HCT116 (cell line): Measurements from ENCODE around the gene CDKN2A. TPM values are rescaled to one million over a fixed set of nuclear protein-coding genes. Genes with fewer than 3 reads are reported as not detected.

Experiments used
- ATAC-seq: fragments of 200-7000 bp; cut with Tn5 transposase; 2 replicates; pipeline ENCODE4 v1.9.1; 2020; ENCODE audit warnings: mild to moderate bottlenecking, moderate library complexity
- BruUV-seq: library from RNA; stranded (reverse); fragments of 400-500 nt; replicated peaks from 2 replicates; lab custom pipeline; 2021; lab: Mats Ljungman, UMichigan
- CTCF ChIA-PET: fragments of 300-600 bp; sonication (Branson Sonifier 250); formaldehyde crosslinking; loops from one replicate; lab custom pipeline; 2021; ENCODE audit warnings: antibody characterized with exemption; lab: Charles Lee
- POLR2A ChIA-PET: fragments of 300-600, 350-600 bp; sonication (Branson Sonifier 250); formaldehyde crosslinking; loops from one replicate; lab custom pipeline; 2021; ENCODE audit warnings: antibody characterized with exemption; lab: Charles Lee
- RAD21 ChIA-PET, 2 experiments: fragments of 300-600 bp; sonication (Branson Sonifier 250); formaldehyde crosslinking; loops; one replicate each; lab custom pipeline; 2023; ENCODE audit warnings: low total read pairs in 2 of 2; ENCODE audit not compliant: uncharacterized antibody in 2 of 2, unreplicated experiment in 2 of 2, low non-redundant PET in 1 of 2; lab: Charles Lee
- DNase-seq: peaks from one replicate; pipeline ENCODE4 v3.0.0-alpha.2; 2010; ENCODE audit warnings: low read depth, low spot score
- H2AFZ ChIP-seq: fragments of 200-600 bp; shearing (Covaris generic), sonication (generic); 2 replicates; pipeline ENCODE4 v1.6.1; 2017; ENCODE audit warnings: low read depth, mixed run types, mixed read lengths, antibody characterized with exemption, low read length; ENCODE audit not compliant: poor library complexity, severe bottlenecking
- H3K27ac ChIP-seq: 2 replicates; pipeline ENCODE4 v1.5.1; 2012; ENCODE audit warnings: low read depth, low read length
- H3K27me3 ChIP-seq: fragments of 200-600 bp; sonication (generic); 2 replicates; pipeline ENCODE4 v1.6.1; 2016; ENCODE audit warnings: mixed run types, low read length, mixed read lengths; ENCODE audit not compliant: insufficient read depth
- H3K36me3 ChIP-seq, 2 experiments: fragments of 200-500 bp in 1 of 2; fragments of 200-600 bp in 1 of 2; sonication (Bioruptor generic) in 1 of 2; sonication (generic) in 1 of 2; 2 replicates each; pipeline versions ENCODE4 v1.5.1 to v1.6.1; 2014 to 2016; ENCODE audit warnings: low read length in 2 of 2, inconsistent platforms in 1 of 2, mixed read lengths in 1 of 2, mixed run types in 1 of 2; ENCODE audit not compliant: insufficient read depth in 2 of 2, control insufficient read depth in 1 of 2
- H3K4me1 ChIP-seq, 2 experiments: fragments of 200-600 bp in 1 of 2; sonication (generic) in 1 of 2; 2 replicates each; pipeline versions ENCODE4 v1.5.1 to v1.6.1; 2012 to 2017; ENCODE audit warnings: low read length in 2 of 2, inconsistent platforms in 1 of 2, mild to moderate bottlenecking in 1 of 2, mixed read lengths in 1 of 2, mixed run types in 1 of 2, moderate library complexity in 1 of 2; ENCODE audit not compliant: insufficient read depth in 2 of 2, control insufficient read depth in 1 of 2
- H3K4me2 ChIP-seq: fragments of 200-600 bp; sonication (generic); 2 replicates; pipeline ENCODE4 v1.6.1; 2017; ENCODE audit warnings: mixed run types, low read length, mixed read lengths
- H3K4me3 ChIP-seq, 2 experiments: fragments of 200-600 bp in 1 of 2; sonication (generic) in 1 of 2; replicated peaks in 1 of 2; 2 replicates each; pipeline ENCODE4 v1.5.1; 2011 to 2016; ENCODE audit warnings: low read length in 2 of 2, control low read depth in 1 of 2, low read depth in 1 of 2, mild to moderate bottlenecking in 1 of 2, mixed read lengths in 1 of 2, mixed run types in 1 of 2
- H3K79me2 ChIP-seq: fragments of 200-600 bp; sonication (generic); 2 replicates; pipeline ENCODE4 v1.6.1; 2017; ENCODE audit warnings: mild to moderate bottlenecking, mixed run types, low read length, moderate library complexity, mixed read lengths; ENCODE audit not compliant: insufficient read depth
- H3K9ac ChIP-seq: fragments of 200-600 bp; sonication (generic); 2 replicates; pipeline ENCODE4 v1.6.1; 2016; ENCODE audit warnings: low read length, mixed read lengths
- H3K9me2 ChIP-seq: fragments of 200-600 bp; sonication (generic), shearing (Covaris generic); 2 replicates; pipeline ENCODE4 v1.6.1; 2017; ENCODE audit warnings: mixed run types, mild to moderate bottlenecking, moderate library complexity; ENCODE audit not compliant: insufficient read depth
- H3K9me3 ChIP-seq, 2 experiments: fragments of 200-500 bp in 1 of 2; fragments of 200-600 bp in 1 of 2; sonication (Bioruptor generic) in 1 of 2; sonication (generic) in 1 of 2; 2 replicates each; pipeline ENCODE4 v1.6.1; 2014 to 2017; ENCODE audit warnings: low read length in 2 of 2, mixed read lengths in 2 of 2, inconsistent platforms in 1 of 2, low read depth in 1 of 2, mild to moderate bottlenecking in 1 of 2, mixed run types in 1 of 2, moderate library complexity in 1 of 2; ENCODE audit not compliant: control insufficient read depth in 1 of 2, insufficient read depth in 1 of 2
- H4K20me1 ChIP-seq: fragments of 200-600 bp; sonication (generic), shearing (Covaris generic); 2 replicates; pipeline ENCODE4 v1.6.1; 2017; ENCODE audit warnings: mixed run types, mild to moderate bottlenecking, moderate library complexity; ENCODE audit not compliant: insufficient read depth
- CBX3 ChIP-seq: IDR thresholded peaks from 2 replicates; pipeline ENCODE4 v1.6.1; 2012; ENCODE audit warnings: low read depth
- EGR1 ChIP-seq: IDR thresholded peaks from 2 replicates; pipeline ENCODE4 v1.6.1; 2012; ENCODE audit warnings: low read depth
- EZH2 ChIP-seq: fragments of 200-600 bp; sonication (generic); IDR thresholded peaks from 2 replicates; pipeline ENCODE4 v1.6.1; 2017; ENCODE audit warnings: antibody characterized with exemption, mixed run types
- FOSL1 ChIP-seq: IDR thresholded peaks from 2 replicates; pipeline ENCODE4 v1.6.1; 2012; ENCODE audit warnings: low read depth
- JUND ChIP-seq: IDR thresholded peaks from 2 replicates; pipeline ENCODE4 v1.6.1; 2012
- POLR2A ChIP-seq: IDR thresholded peaks from 2 replicates; pipeline ENCODE4 v1.7.0; 2011; ENCODE audit warnings: borderline replicate concordance; ENCODE audit not compliant: insufficient read depth, insufficient read length; ENCODE audit errors: extremely low read depth
- POLR2AphosphoS5 ChIP-seq: IDR thresholded peaks from 2 replicates; pipeline ENCODE4 v1.6.1; 2011; ENCODE audit warnings: mild to moderate bottlenecking, low read depth, low read length, moderate library complexity
- RAD21 ChIP-seq: IDR thresholded peaks from 2 replicates; pipeline ENCODE4 v1.6.1; 2012; ENCODE audit warnings: low read depth, mild to moderate bottlenecking
- SP1 ChIP-seq: IDR thresholded peaks from 2 replicates; pipeline ENCODE4 v1.6.1; 2012; ENCODE audit warnings: low read depth
- SRF ChIP-seq: IDR thresholded peaks from 2 replicates; pipeline ENCODE4 v1.6.1; 2012; ENCODE audit warnings: low read depth
- ZFX ChIP-seq: fragments of 450-650 bp; IDR thresholded peaks from 2 replicates; pipeline ENCODE4 v1.6.1; 2017
- intact Hi-C: fragments of 100-400 bp; cut with micrococcal nuclease; formaldehyde crosslinking; loops from 2 replicates; pipeline ENCODE4 v1.10.0; 2022
- total RNA-seq: library from RNA; stranded (reverse); gene quantifications from one replicate; pipeline ENCODE4 v1.2.1, GENCODE V29; 2021; ENCODE audit not compliant: unreplicated experiment
- TF ChIP-seq, protein P1 (sequence below): IDR thresholded peaks from 2 replicates; pipeline ENCODE4 v1.6.1; 2011; ENCODE audit warnings: mild to moderate bottlenecking, low read length, moderate library complexity; ENCODE audit not compliant: insufficient replicate concordance; ENCODE audit errors: extremely low read depth
- TF ChIP-seq, protein P2 (sequence below): IDR thresholded peaks from 2 replicates; pipeline ENCODE4 v1.6.1; 2012
- TF ChIP-seq, protein P3 (sequence below), 3 experiments: fragments of 200-600 bp in 1 of 3; sonication (generic) in 1 of 3; IDR thresholded peaks in 2 of 3; conservative IDR thresholded peaks in 1 of 3; 2 replicates each; pipeline ENCODE4 v1.5.1; 2012 to 2017; ENCODE audit warnings: low read depth in 2 of 3, low read length in 2 of 3, antibody characterized with exemption in 1 of 3, borderline replicate concordance in 1 of 3, control low read depth in 1 of 3, mild to moderate bottlenecking in 1 of 3, mixed read lengths in 1 of 3, mixed run types in 1 of 3, moderate library complexity in 1 of 3; ENCODE audit not compliant: insufficient read depth in 1 of 3
- TF ChIP-seq, protein P4 (sequence below): IDR thresholded peaks from 2 replicates; pipeline ENCODE4 v1.6.1; 2012

Gene CDKN2A
- total RNA-seq, 1 experiment from 2014 or later = 89.7 TPM

DNA sequence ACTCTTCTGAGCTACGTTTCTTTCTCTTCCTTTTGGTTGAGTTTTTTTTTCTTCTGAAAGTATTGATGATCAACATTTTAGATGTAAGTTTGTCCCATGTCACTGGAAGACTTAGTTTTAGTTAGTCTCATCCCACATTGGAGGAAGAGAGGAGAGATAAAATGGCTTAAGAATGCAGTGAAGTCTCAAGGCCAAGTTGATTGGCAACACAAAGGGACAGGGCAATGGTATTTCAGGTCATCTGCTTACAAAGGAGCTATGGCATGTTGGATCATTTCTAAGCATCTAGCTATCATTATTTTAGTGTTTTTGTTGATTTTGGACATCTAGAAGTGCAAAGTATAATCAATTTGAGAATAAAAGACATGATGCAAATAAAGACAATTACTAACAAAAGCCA lies 58.6 kb downstream of the CDKN2A start:
- POLR2A ChIA-PET = interaction anchor here (0.6 kb wide), 1 partner anchor 309 kb away, joined by 3 read pairs; no protein-coding TSS in a partner anchor
- H3K4me3 ChIP-seq = no peak overlapping the region

DNA sequence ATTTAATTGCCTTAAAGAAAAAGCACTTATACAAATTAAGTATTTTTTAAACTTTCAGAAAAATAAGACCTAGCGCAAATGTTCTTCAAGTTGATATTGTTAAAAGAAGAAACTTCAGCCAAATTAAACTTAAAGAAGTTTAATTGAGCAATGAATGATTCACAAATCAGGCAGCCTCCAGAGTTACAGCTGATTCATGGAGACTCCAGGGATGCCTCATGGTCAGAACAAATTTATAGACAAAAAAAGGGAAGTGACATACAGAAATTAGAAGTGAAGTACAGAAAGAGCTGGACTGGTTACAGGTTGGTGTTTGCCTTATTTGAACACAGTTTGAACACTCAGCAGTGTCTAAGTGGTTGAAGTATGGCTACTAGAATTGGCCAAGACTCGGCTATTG lies 60.3 kb downstream of the CDKN2A start:
- Histone ChIP-seq H2AFZ (no peak overlapping the region), H3K9me3 (no peaks in the 10 kb centered on the region), H3K4me3 (no peak overlapping the region), H3K79me2 (no peaks in the 10 kb centered on the region), H3K27ac (no peak overlapping the region), H3K27me3 (no peaks in the 10 kb centered on the region), H3K36me3 (no peaks in the 10 kb centered on the region), H4K20me1 (no peaks in the 10 kb centered on the region), H3K4me1 (peaks cover 8 to 10% of the 10 kb centered on the region in 2 experiments; a peak in 3 of 4 replicates), H3K4me2 (no peak overlapping the region), H3K9ac (no peak overlapping the region), H3K9me2 (no peaks in the 10 kb centered on the region)
- no TSS peak for BruUV-seq
- DNase-seq = no peak
- no peak for ATAC-seq
- ChIA-PET RAD21 (no interaction called here), POLR2A (no interaction called here), CTCF (no interaction called here)
- intact Hi-C loops = no loop called here
- TF ChIP-seq RAD21 (no peak), POLR2A (no peak), POLR2AphosphoS5 (no peak), ZFX (no peak), SP1 (no peak), EZH2 (no peak), FOSL1 (no peak), EGR1 (no peak), JUND (no peak)
- TF ChIP-seq, protein P1, sequence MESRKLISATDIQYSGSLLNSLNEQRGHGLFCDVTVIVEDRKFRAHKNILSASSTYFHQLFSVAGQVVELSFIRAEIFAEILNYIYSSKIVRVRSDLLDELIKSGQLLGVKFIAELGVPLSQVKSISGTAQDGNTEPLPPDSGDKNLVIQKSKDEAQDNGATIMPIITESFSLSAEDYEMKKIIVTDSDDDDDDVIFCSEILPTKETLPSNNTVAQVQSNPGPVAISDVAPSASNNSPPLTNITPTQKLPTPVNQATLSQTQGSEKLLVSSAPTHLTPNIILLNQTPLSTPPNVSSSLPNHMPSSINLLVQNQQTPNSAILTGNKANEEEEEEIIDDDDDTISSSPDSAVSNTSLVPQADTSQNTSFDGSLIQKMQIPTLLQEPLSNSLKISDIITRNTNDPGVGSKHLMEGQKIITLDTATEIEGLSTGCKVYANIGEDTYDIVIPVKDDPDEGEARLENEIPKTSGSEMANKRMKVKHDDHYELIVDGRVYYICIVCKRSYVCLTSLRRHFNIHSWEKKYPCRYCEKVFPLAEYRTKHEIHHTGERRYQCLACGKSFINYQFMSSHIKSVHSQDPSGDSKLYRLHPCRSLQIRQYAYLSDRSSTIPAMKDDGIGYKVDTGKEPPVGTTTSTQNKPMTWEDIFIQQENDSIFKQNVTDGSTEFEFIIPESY = no peak
- TF ChIP-seq, protein P2, sequence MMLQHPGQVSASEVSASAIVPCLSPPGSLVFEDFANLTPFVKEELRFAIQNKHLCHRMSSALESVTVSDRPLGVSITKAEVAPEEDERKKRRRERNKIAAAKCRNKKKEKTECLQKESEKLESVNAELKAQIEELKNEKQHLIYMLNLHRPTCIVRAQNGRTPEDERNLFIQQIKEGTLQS = no peak
- TF ChIP-seq, protein P3, sequence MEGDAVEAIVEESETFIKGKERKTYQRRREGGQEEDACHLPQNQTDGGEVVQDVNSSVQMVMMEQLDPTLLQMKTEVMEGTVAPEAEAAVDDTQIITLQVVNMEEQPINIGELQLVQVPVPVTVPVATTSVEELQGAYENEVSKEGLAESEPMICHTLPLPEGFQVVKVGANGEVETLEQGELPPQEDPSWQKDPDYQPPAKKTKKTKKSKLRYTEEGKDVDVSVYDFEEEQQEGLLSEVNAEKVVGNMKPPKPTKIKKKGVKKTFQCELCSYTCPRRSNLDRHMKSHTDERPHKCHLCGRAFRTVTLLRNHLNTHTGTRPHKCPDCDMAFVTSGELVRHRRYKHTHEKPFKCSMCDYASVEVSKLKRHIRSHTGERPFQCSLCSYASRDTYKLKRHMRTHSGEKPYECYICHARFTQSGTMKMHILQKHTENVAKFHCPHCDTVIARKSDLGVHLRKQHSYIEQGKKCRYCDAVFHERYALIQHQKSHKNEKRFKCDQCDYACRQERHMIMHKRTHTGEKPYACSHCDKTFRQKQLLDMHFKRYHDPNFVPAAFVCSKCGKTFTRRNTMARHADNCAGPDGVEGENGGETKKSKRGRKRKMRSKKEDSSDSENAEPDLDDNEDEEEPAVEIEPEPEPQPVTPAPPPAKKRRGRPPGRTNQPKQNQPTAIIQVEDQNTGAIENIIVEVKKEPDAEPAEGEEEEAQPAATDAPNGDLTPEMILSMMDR (IDR thresholded peaks at IDR 0.05 in 2 of 3, conservative IDR thresholded peaks at IDR 0.05 in 1 of 3; ENCODE audit: borderline replicate concordance in 1 of 3, insufficient read depth in 1 of 3, low read depth in 2 of 3, low read length in 2 of 3) = no peak
- TF ChIP-seq, protein P4, sequence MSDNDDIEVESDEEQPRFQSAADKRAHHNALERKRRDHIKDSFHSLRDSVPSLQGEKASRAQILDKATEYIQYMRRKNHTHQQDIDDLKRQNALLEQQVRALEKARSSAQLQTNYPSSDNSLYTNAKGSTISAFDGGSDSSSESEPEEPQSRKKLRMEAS = no peak

More for the DNA sequence above, 58.6 kb downstream of the CDKN2A start:
- no TSS peak for BruUV-seq
- RAD21 ChIA-PET = no interaction called here
- Histone ChIP-seq H3K9me2 (no peaks in the 10 kb centered on the region), H4K20me1 (no peaks in the 10 kb centered on the region), H3K36me3 (no peaks in the 10 kb centered on the region), H2AFZ (no peak overlapping the region), H3K27ac (no peak overlapping the region), H3K9ac (no peak overlapping the region), H3K4me2 (no peak overlapping the region), H3K4me1 (peaks cover 8 to 10% of the 10 kb centered on the region in 2 experiments; a peak in 3 of 4 replicates), H3K79me2 (no peaks in the 10 kb centered on the region), H3K27me3 (no peaks in the 10 kb centered on the region), H3K9me3 (no peaks in the 10 kb centered on the region)
- CTCF ChIA-PET = no interaction called here
- TF ChIP-seq JUND = no peak
- TF ChIP-seq, protein P4 = no peak
- no peak for TF ChIP-seq POLR2A
- no peak for TF ChIP-seq CBX3
- TF ChIP-seq SRF = no peak
- intact Hi-C loops = no loop called here
- no peak for ATAC-seq
- no peak for DNase-seq
